Esophagus muscularis mucosa (tissue), 3 donors: ENCODE results near the gene PITPNB.

Experiments
- CTCF ChIP-seq, 3 experiments: fragments of 200-600 bp in 2 of 3; fragments of 450-650 bp in 1 of 3; sonication (generic) in 2 of 3; IDR thresholded peaks; one replicate each; pipeline ENCODE4 v1.5.1; 2017 to 2019; ENCODE audit warnings: antibody characterized with exemption in 3 of 3, mild to moderate bottlenecking in 2 of 3, moderate library complexity in 1 of 3
- POLR2A ChIP-seq: fragments of 450-650 bp; IDR thresholded peaks from one replicate; pipeline ENCODE4 v1.6.1; 2017; ENCODE audit warnings: antibody characterized with exemption, moderate library complexity, mild to moderate bottlenecking, low read depth

- TF ChIP-seq CTCF (IDR thresholded peaks at IDR 0.05) (no peak), POLR2A (no peak)
Measured at GRCh38 chr22:27848005-27848404, 71.1 kb downstream of the PITPNB start.
